ENCODE measurements around the gene ACER3. TPM values are rescaled to one million over a fixed set of nuclear protein-coding genes. Genes with fewer than 3 reads are reported as not detected.
"Not testable (repeated sequence)": the region's sequence is repeated elsewhere in the genome, so short reads cannot be mapped to it uniquely, and the experiment has no call there.

ACER3 gene
- total RNA-seq, 1 donor from 2014 or later, result 16.2 TPM

DNA sequence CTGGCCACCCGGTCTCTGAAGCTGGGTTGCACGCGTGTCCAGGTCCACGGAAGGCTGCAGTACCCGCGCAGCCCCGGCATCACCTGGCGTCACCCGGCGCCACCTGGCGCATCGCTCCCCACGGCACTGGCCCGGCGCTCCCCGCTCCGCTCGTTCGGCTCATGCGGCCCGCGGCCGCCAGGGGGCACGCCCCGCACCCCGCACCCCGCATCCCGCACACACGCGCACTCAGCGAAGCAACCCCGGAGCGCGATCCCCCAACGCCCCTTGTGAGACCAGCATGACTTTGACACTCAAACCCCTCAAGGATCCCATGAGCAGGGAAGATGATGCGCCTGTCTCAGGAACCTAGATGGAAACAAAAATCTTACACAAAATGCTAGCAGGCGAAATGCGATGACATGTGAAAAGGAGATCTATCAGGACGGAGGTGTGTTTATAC lies 185.4 kb downstream of the ACER3 start:
- Histone ChIP-seq H3K36me3 (no peaks in the 10 kb centered on the region), H3K9me3 (no peaks in the 10 kb centered on the region), H3K27me3 (no peaks in the 10 kb centered on the region), H3K27ac (no peak overlapping the region), H3K4me1 (peaks cover 9% of the 10 kb centered on the region), H3K4me3 (peak overlapping the region in 1 of 2 donors; percentile 6)
- intact Hi-C loops (cut with DNase I), result loop anchor here (5.0 to 10.0 kb wide), 2 partner anchors 46 to 139 kb away; no protein-coding TSS in a partner anchor
- DNase-seq (ENCODE audit: extremely low spot score in 2 of 2), result no peak
- TF ChIP-seq POLR2A (IDR thresholded peaks at IDR 0.05) (no peak), POLR2AphosphoS5 (IDR thresholded peaks at IDR 0.05; ENCODE audit: insufficient read depth in 1 of 2, low read depth in 1 of 2) (no peak)
- TF ChIP-seq, protein P1, sequence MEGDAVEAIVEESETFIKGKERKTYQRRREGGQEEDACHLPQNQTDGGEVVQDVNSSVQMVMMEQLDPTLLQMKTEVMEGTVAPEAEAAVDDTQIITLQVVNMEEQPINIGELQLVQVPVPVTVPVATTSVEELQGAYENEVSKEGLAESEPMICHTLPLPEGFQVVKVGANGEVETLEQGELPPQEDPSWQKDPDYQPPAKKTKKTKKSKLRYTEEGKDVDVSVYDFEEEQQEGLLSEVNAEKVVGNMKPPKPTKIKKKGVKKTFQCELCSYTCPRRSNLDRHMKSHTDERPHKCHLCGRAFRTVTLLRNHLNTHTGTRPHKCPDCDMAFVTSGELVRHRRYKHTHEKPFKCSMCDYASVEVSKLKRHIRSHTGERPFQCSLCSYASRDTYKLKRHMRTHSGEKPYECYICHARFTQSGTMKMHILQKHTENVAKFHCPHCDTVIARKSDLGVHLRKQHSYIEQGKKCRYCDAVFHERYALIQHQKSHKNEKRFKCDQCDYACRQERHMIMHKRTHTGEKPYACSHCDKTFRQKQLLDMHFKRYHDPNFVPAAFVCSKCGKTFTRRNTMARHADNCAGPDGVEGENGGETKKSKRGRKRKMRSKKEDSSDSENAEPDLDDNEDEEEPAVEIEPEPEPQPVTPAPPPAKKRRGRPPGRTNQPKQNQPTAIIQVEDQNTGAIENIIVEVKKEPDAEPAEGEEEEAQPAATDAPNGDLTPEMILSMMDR (IDR thresholded peaks at IDR 0.05), result peak; percentile 19 to 55 (median 49)

DNA sequence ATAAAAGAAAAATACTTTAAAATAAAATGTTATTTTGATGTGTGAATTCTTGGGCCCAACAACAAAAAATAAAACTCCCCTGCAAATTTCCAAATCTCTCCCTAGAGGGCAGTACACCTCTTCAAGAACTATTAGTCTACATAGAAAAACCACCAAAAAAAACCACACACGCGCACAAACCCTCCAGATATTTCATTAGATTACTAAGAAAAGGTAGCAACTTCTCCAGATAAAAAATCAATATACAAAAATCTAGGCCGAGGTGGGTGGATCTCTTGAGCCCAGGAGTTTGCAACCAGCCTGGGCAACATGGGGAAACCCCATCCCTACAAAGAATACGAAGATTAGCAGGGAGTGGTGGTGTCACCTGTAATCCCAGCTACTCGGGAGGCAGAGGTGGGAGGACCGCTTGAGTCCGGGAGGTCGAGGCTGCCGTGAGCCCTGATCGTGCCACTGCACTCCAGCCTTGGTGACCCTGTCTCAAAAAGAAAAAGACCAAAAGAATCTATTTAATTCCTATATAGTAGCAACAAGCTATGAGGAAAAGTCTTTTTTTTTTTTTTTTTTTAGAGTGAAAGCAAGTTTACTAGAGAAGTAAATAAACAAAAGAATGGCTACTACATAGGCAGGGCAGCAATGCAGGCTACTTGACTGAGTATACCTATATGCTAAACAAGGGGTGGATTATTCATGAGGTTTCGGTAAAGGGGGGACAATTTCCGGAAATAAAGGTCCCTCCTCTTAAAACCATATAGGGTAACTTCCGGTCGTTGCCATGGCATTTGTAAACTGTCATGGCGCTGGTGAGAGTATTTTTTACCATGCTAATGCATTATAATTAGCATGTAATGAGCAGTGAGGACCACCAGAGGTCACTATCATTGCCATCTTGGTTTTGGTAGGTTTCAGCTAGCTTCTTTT lies 186.5 kb downstream of the ACER3 start:
- H3K4me3 ChIP-seq, result peak overlapping the region; percentile 23 to 29
- intact Hi-C loops (cut with DNase I), result loop anchor here (5.0 to 10.0 kb wide), 2 partner anchors 45 to 138 kb away; no protein-coding TSS in a partner anchor
- H3K27ac ChIP-seq, result no peak overlapping the region
- TF ChIP-seq, protein P1 (IDR thresholded peaks at IDR 0.05), result peak; percentile 33 to 71 (median 69)
- peak; percentile 20 to 82 for TF ChIP-seq POLR2AphosphoS5 (IDR thresholded peaks at IDR 0.05; ENCODE audit: insufficient read depth in 1 of 2, low read depth in 1 of 2)
- TF ChIP-seq POLR2A (IDR thresholded peaks at IDR 0.05), result no peak
- H3K9me3 ChIP-seq, result no peaks in the 10 kb centered on the region
- H3K4me1 ChIP-seq, result peaks cover 9% of the 10 kb centered on the region
- DNase-seq (ENCODE audit: extremely low spot score in 2 of 2), result no peak
- no peaks in the 10 kb centered on the region for H3K27me3 ChIP-seq
- H3K36me3 ChIP-seq, result no peaks in the 10 kb centered on the region

DNA sequence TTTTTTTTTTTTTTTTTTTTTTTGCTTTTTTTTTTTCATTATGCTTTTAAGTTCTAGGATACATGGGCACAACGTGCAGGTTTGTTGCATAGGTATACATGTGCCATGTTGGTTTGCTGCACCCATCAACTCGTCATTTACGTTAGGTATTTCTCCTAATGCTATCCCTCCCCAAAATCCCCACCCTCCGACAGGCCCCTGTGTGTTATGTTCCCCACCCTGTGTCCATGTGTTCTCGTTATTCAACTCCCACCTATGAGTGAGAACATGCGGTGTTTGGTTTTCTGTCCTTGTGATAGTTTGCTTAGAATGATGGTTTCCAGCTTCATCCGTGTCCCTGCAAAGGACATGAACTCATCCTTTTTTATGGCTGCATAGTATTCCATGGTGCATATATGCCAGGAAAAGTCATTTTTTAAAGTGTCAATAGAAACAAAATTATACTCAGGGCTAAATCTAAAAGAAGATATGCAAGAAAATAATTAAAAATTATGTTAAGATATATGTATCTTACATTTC lies 187.3 kb downstream of the ACER3 start:
- H3K36me3 ChIP-seq; DNase-seq (ENCODE audit: extremely low spot score in 2 of 2); H3K4me1 ChIP-seq; H3K9me3 ChIP-seq; H3K4me3 ChIP-seq; H3K27ac ChIP-seq; H3K27me3 ChIP-seq: not testable (repeated sequence)
- intact Hi-C loops (cut with DNase I), result loop anchor here (5.0 to 10.0 kb wide), 2 partner anchors 44 to 137 kb away; no protein-coding TSS in a partner anchor

DNA sequence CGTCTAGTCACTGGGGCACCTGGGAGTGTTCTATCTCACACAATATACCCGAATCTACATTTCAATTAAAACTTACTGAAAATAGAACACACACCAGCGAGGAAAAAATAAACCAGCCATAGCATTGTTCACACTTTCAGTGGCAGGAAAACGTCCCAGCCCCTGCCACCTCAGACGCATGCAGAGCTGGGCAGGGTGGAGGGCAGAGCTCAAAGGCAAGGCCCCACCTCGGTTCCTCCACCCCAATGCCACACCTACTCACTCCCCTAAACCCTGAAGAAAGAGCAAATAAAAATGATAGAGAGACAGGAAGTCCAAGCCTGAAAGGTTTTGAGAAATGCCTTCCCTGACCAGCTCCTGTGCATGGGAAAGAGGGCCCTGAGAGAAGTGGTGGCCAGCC lies 188.3 kb downstream of the ACER3 start:
- no peaks in the 10 kb centered on the region for H3K27me3 ChIP-seq
- intact Hi-C loops (cut with DNase I), result loop anchor here (5.0 to 10.0 kb wide), 2 partner anchors 43 to 136 kb away; no protein-coding TSS in a partner anchor
- no peak overlapping the region for H3K27ac ChIP-seq

DNA sequence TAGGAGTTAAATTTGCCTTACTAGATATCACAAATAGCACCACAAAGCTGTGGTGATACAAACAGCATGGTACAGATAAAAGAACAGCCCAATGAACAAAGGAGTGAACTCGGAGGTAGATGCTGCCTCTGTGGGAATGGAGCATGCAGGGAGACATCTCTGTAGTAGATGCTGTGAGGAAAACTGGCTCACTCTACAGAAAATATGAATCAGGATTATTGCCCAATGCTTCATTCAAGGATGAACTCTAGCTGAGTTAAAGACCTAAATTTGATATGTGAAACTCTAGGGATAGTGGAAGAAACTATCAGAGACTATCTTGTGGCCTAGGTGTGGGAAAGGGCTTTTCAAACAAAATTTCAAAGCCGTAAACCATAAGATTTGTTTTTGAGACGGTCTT lies 190.8 kb downstream of the ACER3 start:
- H3K9me3 ChIP-seq, result peaks cover 5% of the 10 kb centered on the region
- no peak for TF ChIP-seq POLR2A (IDR thresholded peaks at IDR 0.05)
- TF ChIP-seq, protein P1 (IDR thresholded peaks at IDR 0.05), result no peak
- intact Hi-C loops (cut with DNase I), result no loop called here
- H3K27ac ChIP-seq, result no peak overlapping the region
- no peaks in the 10 kb centered on the region for H3K36me3 ChIP-seq
- peaks cover under 1% of the 10 kb centered on the region for H3K4me1 ChIP-seq
- no peak overlapping the region for H3K4me3 ChIP-seq
- DNase-seq (ENCODE audit: extremely low spot score in 2 of 2), result no peak
- no peaks in the 10 kb centered on the region for H3K27me3 ChIP-seq

More for the DNA sequence above, 188.3 kb downstream of the ACER3 start:
- no peak for DNase-seq (ENCODE audit: extremely low spot score in 2 of 2)
- Histone ChIP-seq H3K4me3 (no peak overlapping the region), H3K4me1 (peaks cover 9% of the 10 kb centered on the region), H3K36me3 (no peaks in the 10 kb centered on the region), H3K9me3 (no peaks in the 10 kb centered on the region)
- TF ChIP-seq POLR2AphosphoS5 (IDR thresholded peaks at IDR 0.05; ENCODE audit: insufficient read depth in 1 of 2, low read depth in 1 of 2), result no peak
- TF ChIP-seq POLR2A (IDR thresholded peaks at IDR 0.05), result no peak
- TF ChIP-seq, protein P1 (IDR thresholded peaks at IDR 0.05), result no peak
